Stimulated activated CD8-positive, alpha-beta memory T cell treated with anti-CD3 and anti-CD28 coated beads, Interleukin-15, amount 100 ng/mL, for 48 hours (primary cell): ENCODE data around the gene HACD4.
A peak's percentile ranks its signal among the peaks of the same experiment; 100 is the strongest.

Source experiments
- DNase-seq, 2 donors: peaks; one replicate each; pipeline ENCODE4 v3.0.0-alpha.2; 2020; ENCODE audit warnings: low read depth in 2 of 2

Gene HACD4, protein sequence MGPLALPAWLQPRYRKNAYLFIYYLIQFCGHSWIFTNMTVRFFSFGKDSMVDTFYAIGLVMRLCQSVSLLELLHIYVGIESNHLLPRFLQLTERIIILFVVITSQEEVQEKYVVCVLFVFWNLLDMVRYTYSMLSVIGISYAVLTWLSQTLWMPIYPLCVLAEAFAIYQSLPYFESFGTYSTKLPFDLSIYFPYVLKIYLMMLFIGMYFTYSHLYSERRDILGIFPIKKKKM

GRCh38 chr9:21031091-21031807 is at the start of gene HACD4:
Gene HACD4, minus strand, starts transcription at chr9:21031640. Its CDS starts 50 bp downstream, at chr9:21031590.
- DNase-seq: peak; percentile 34 to 44

DNA sequence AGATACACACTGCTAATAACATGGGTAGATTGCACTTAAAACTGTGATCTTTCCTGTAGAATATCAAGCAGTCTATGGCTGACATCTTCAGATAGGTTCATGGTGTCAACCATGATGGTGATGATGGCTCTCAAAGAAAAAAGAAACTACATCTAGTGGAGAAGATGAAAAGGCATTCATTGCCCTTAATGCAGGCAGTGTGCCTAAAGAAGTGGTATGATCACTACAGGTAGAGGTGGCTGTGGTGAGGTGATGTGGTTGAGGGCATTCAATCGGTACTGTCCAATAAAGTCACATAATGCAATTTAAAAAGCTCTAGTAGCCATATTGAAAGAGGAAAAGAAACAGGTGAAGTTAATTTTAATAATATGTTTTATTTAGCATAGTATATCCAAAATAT is 49.4 kb upstream of the HACD4 start:
- no peak for DNase-seq

- no peak for DNase-seq
Observed at GRCh38 chr9:21078702-21079101, 47.3 kb upstream of the HACD4 start.

DNA sequence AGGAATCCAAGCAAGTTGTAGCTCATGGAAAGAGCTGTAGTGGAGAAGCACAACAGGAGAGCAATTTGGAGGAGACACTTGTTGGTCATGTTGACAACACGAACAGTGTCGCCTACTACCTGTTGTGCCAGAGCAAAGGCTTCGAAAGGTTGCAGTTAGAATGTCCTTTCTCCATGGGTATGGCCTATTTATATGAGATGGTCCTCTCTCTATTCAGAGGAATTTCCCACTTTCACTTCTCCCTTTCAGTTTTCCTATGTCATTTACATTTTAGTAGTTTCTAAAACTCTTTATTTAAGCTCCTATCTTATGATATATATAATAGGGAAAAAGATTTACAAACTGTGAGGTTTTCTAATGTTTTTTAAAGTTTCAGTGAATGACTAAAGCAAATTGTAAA is 46.3 kb upstream of the HACD4 start, which contains the start of gene IFNB1:
IFNB1 (minus strand) TSS at position 162 of the 400 bp plus-strand sequence; CDS start at position 89, 73 bp downstream.
- DNase-seq: no peak

- DNase-seq: no peak
Observed at GRCh38 chr9:21075484-21075883, 44.0 kb upstream of the HACD4 start.

- no peak for DNase-seq
Observed at GRCh38 chr9:21070906-21071305, 39.5 kb upstream of the HACD4 start.

- DNase-seq: no peak
Observed at GRCh38 chr9:21070171-21070571, 38.7 kb upstream of the HACD4 start.

DNA sequence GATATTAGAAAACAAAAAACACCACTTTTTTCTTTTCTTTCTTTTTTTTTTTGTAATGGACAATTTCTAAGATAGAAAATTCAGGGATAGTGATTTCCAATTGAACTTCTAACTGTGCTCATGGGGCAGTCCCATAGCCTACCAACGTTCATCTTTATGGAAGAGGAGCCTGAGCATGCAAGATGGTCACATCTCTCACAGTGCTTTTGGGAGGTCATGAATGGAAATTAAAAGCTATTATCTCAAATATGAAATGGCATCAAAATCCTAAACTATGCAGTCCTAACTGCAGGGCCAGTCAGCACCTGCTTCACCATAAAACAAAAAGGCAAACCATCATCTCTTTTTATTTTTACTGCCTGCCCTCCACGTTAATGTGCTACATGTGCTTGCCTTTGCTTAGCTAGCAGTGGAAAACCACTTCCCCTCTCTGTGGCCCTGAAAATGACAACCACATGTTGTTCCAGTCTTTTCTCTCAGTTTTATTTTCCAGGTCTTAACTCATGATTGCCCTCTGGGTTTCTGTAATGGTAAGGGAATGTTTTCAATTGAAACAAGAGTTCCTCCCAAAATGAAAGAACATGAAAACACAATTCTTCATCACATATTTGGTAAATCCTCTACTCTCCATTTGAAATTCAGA is 29.6 kb upstream of the HACD4 start:
- no peak for DNase-seq

- no peak for DNase-seq
Observed at GRCh38 chr9:21056931-21057330, 25.5 kb upstream of the HACD4 start.

GRCh38 chr9:21053851-21054250 is 22.4 kb upstream of the HACD4 start:
- no peak for DNase-seq

DNA sequence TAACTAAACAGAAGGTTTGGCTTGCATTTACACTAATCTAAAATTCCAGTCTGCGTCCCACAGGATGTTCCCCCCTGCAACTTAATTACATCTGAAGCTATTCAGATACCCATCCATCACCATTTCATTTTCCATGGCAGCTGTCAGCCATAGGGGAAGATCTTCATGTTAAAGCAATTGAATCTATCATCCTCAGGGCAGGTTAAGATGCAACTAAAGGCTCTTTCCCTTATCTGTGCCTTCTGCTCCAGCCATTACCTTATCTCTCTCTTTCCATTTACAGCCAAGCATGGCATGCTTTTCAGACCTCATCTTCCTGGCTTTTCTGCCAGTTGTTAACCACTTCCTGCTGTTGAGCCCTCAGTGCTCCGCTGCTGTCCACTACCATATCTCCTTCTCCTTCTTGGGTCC is 15.8 kb upstream of the HACD4 start:
- no peak for DNase-seq

GRCh38 chr9:21043841-21044240 is 12.4 kb upstream of the HACD4 start:
- DNase-seq: no peak

DNA sequence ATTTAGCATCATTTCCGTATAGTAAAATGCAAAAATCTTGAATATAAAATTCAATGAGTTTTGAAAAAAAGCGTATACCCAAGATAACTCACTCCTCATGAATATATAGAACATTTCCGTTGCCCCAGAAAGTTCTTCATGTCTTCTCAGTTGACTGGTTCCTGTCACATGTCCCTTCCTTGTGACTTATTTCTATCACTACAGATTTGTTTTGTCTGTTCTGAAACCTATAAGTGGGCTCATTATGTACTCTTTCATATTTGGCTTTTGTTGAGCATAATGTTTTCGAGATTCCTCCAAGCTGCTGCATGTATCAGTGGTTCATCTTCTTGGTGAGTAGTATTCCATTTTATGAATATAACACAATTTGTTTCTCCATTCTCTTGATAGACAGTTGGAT is 11.0 kb upstream of the HACD4 start:
- DNase-seq: no peak

GRCh38 chr9:21039302-21039701 is 7.9 kb upstream of the HACD4 start:
- DNase-seq: no peak

DNA sequence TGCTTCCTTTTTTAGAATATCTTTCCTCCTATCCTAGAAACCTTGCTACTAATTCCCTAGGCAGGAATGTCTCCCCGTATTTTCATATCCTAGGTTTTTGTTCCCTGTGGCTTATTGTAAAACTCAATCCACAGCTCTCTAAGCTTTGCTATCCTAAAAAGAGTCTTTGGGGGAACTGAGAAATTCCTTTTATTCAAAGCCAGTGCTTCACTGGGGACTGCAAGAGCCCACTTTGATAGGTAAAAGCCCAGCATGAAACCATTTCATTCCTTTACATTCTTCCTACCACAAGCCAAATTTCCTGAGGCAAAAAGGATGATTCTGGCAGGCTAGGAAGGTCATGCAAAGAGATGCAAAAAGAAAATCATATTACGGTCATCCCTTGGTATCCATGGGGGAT is 5.8 kb upstream of the HACD4 start:
- DNase-seq: no peak

DNA sequence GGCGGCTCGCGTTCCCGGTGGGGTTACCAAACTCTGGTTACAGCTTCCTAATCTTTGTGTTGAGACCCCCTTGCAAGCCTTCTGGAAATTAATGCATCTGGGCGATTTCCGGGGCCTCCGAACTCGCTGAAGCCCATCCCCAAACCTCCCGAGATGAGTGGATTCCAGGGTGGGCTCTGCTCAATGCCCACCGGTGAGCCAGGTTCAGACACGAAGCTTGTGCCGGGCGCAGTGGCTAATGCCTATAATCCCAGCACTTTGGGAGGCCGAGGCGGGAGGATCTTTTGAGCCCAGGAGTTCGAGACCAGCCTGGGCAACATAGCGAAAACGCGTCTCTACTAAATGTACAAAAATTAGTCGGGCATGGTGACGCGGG is 356 bp upstream of the HACD4 start:
- DNase-seq: no peak

- DNase-seq: no peak
Observed at GRCh38 chr9:21030389-21031035, 928 bp downstream of the HACD4 start.

- no peak for DNase-seq
Observed at GRCh38 chr9:21029661-21030060, 1.8 kb downstream of the HACD4 start.

- no peak for DNase-seq
Observed at GRCh38 chr9:21028466-21028865, 3.0 kb downstream of the HACD4 start.

DNA sequence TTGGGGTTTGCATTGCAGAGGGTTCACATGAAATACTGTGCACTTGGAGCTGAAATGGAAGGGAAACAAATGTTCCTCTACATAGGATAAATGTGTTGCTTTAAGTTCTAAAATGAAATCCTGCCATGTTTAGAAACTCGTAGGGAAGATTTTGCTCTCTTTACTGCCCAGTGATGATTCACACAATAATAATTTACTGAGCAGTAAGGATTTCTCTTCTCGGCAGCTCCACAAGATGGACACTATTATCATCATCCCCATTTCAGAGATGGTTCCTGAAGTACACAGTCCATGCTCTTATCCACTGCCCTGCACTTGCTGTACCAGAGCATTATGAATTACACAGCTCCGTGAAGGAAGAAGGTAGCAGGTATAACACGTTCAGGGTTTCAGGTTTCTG is 4.1 kb downstream of the HACD4 start:
- DNase-seq: no peak

GRCh38 chr9:21023861-21024260 is 7.6 kb downstream of the HACD4 start:
- DNase-seq: no peak

DNA sequence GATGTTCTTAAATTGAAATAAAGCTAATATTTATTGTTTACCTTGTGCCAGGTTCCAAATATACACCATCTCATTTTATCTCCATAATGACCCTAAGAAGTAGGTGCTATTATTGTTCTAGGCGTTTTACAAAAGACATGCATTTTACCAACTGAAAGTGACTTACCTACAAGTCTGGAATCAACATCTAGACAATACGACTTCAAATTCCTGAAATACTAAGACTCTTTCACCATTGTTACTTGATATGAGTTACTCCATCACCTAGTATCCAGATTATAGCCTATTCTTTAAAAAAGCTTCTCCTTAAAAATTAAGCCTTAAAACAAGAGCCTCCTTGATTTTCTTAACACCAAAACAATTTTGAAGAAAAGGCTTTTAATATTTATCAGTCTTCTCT is 13.3 kb downstream of the HACD4 start:
- DNase-seq: no peak
